Measurements from ENCODE around the gene AKAP11.

DNA sequence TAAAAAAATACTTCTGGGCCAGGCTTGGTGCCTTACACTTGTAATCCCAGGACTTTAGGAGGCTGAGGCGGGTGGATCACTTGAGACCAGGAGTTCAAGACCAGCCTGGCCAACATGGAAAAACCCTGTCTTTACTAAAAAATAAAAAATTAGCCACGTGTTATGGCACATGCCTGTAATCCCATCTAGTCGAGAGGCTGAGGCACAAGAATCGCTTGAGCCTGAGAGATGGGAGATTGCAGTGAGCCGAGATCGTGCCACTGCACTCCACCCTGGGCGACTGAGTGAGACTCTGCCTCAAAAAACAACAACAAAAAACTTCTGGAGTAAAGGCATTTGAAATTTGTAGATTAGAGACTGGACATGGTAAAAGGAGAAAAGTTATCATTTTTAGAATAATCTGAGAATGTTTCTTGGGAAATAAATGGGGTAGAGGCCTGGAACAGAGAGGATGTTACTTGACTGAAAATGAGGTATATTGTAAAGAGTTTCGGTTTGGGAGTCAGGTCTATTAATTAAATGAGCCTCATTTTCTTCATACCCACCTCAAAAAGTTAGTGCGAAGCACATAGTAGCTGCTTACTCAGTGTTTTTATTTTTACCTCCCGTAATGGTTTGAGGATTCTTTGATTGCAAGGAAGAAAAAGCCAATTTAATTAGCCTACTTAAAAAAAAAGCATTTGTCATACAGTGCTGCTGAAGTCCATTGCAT is 2.6 kb downstream of the AKAP11 start:
- TF ChIP-seq POLR2A (IDR thresholded peaks at IDR 0.05) (no peak), POLR2AphosphoS5 (IDR thresholded peaks at IDR 0.05) (no peak)
- TF ChIP-seq, protein P1, sequence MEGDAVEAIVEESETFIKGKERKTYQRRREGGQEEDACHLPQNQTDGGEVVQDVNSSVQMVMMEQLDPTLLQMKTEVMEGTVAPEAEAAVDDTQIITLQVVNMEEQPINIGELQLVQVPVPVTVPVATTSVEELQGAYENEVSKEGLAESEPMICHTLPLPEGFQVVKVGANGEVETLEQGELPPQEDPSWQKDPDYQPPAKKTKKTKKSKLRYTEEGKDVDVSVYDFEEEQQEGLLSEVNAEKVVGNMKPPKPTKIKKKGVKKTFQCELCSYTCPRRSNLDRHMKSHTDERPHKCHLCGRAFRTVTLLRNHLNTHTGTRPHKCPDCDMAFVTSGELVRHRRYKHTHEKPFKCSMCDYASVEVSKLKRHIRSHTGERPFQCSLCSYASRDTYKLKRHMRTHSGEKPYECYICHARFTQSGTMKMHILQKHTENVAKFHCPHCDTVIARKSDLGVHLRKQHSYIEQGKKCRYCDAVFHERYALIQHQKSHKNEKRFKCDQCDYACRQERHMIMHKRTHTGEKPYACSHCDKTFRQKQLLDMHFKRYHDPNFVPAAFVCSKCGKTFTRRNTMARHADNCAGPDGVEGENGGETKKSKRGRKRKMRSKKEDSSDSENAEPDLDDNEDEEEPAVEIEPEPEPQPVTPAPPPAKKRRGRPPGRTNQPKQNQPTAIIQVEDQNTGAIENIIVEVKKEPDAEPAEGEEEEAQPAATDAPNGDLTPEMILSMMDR (IDR thresholded peaks at IDR 0.05), result no peak

Data from breast epithelium (tissue), 3 donors.